Measurements from ENCODE around the gene PLEKHM2. TPM values are rescaled to one million over a fixed set of nuclear protein-coding genes. Genes with fewer than 3 reads are reported as not detected.
A peak's percentile ranks its signal among the peaks of the same experiment; 100 is the strongest.

The PLEKHM2 gene
- total and polyA plus RNA-seq, 9 donors, result 22.1 to 81.8 (median 50.1) TPM

DNA sequence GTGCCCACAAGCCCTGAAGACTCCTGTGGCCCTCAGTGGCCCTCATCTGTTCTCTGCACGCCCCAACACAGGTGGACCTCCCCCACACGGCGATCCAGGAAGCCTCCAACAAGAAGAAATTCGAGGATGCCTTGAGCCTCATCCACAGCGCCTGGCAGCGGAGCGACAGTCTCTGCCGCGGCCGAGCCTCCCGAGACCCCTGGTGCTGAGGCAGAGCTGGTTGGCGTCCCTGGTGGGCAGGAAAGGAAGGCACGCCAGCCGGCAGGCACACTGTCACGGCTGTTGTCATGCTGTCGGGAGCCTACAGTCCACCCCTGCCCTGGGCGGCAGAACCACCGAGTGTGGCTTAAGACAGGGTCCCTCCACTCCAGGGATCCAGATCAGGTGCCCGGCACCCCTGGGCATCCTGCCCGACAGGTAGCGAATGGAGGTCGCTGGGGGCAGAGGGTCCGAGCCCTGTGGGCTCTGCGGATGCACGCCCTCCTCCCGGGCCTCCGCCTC is 49.7 kb downstream of the PLEKHM2 start:
- intact Hi-C loops (cut with DNase I), result loop anchor here in 3 of 4 donors (10.0 kb wide), 2 partner anchors 139 to 409 kb away; no protein-coding TSS in a partner anchor
- Histone ChIP-seq H3K4me3 (no peak overlapping the region), H3K36me3 (no peaks in the 10 kb centered on the region)

DNA sequence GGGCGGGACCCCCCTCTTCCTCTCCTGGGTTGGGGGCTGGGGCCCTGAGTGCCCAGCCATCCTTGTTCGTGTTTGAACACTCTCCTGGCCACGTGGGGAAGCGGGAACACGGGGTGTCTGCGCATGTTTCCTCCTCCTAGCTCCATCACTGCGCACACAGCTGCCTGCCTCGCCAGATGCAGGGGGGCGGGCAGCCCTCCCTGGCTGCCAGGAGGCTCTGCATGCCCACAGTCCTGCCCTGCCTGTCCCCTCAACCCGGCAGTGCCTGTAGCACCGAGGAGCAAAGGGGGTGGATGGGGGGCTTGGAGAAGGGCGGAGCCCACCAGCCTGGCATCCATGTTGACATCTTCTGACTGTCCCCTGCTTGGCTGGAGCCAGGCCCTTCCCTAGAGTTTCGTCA is 50.2 kb downstream of the PLEKHM2 start:
- TF ChIP-seq, protein P1, sequence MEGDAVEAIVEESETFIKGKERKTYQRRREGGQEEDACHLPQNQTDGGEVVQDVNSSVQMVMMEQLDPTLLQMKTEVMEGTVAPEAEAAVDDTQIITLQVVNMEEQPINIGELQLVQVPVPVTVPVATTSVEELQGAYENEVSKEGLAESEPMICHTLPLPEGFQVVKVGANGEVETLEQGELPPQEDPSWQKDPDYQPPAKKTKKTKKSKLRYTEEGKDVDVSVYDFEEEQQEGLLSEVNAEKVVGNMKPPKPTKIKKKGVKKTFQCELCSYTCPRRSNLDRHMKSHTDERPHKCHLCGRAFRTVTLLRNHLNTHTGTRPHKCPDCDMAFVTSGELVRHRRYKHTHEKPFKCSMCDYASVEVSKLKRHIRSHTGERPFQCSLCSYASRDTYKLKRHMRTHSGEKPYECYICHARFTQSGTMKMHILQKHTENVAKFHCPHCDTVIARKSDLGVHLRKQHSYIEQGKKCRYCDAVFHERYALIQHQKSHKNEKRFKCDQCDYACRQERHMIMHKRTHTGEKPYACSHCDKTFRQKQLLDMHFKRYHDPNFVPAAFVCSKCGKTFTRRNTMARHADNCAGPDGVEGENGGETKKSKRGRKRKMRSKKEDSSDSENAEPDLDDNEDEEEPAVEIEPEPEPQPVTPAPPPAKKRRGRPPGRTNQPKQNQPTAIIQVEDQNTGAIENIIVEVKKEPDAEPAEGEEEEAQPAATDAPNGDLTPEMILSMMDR (IDR thresholded peaks at IDR 0.05), result no peak
- TF ChIP-seq EP300 (IDR thresholded peaks at IDR 0.05), result no peak
- TF ChIP-seq POLR2A (IDR thresholded peaks at IDR 0.05), result no peak
- Histone ChIP-seq H3K4me3 (no peak overlapping the region), H3K27me3 (no peaks in the 10 kb centered on the region), H3K27ac (no peak overlapping the region), H3K4me1 (ENCODE audit: insufficient read depth) (peaks cover 5% of the 10 kb centered on the region), H3K9me3 (no peaks in the 10 kb centered on the region), H3K36me3 (no peaks in the 10 kb centered on the region)
- no peak for DNase-seq
- WGBS, 3 donors, result 67 to 78% (median 77%) methylated on average over 11 to 13 of the region's 13 CpGs
- intact Hi-C loops (cut with DNase I), result loop anchor here in 3 of 4 donors (10.0 kb wide), 2 partner anchors 139 to 409 kb away; no protein-coding TSS in a partner anchor

More for the DNA sequence above, 49.7 kb downstream of the PLEKHM2 start:
- no peaks in the 10 kb centered on the region for H3K9me3 ChIP-seq
- TF ChIP-seq EP300 (IDR thresholded peaks at IDR 0.05), result no peak
- TF ChIP-seq, protein P1 (IDR thresholded peaks at IDR 0.05), result no peak
- no peak for TF ChIP-seq POLR2A (IDR thresholded peaks at IDR 0.05)
- H3K27me3 ChIP-seq, result no peaks in the 10 kb centered on the region
- H3K27ac ChIP-seq, result no peak overlapping the region
- peaks cover 5% of the 10 kb centered on the region for H3K4me1 ChIP-seq (ENCODE audit: insufficient read depth)
- no peak for DNase-seq
- WGBS, 3 donors, result 87 to 89% (median 89%) methylated on average over 27 of the region's 27 CpGs

DNA sequence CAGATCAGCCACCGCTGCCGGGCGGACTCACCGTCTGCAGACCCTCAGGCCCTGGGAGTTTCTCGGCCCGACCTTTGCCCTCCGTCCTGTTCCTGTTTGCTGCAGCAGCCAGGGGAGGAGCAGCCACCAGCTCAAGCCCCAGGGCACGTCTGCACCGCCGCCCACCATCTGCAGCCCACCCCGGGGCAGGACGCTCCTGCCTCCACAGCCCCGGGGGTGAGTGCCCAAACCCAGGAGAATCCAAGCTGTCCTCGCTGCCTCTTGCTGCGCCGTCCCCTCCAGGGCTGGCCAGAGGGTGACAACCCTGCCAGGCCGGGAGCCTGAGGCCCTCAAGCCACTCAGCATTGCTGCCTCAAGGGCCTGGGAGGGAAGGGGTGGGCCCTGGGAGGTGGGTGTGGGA is 50.8 kb downstream of the PLEKHM2 start:
- no peaks in the 10 kb centered on the region for H3K9me3 ChIP-seq
- no peak overlapping the region for H3K27ac ChIP-seq
- H3K4me1 ChIP-seq (ENCODE audit: insufficient read depth), result peaks cover 5% of the 10 kb centered on the region
- H3K36me3 ChIP-seq, result no peaks in the 10 kb centered on the region
- no peaks in the 10 kb centered on the region for H3K27me3 ChIP-seq
- 74 to 90% (median 82%) methylated on average over 15 to 17 of the region's 17 CpGs for WGBS, 3 donors
- intact Hi-C loops (cut with DNase I), result loop anchor here in 3 of 4 donors (10.0 kb wide), 2 partner anchors 140 to 410 kb away; no protein-coding TSS in a partner anchor
- no peak for DNase-seq
- no peak overlapping the region for H3K4me3 ChIP-seq
- TF ChIP-seq POLR2A (IDR thresholded peaks at IDR 0.05) (no peak), EP300 (IDR thresholded peaks at IDR 0.05) (no peak)
- TF ChIP-seq, protein P1 (IDR thresholded peaks at IDR 0.05), result no peak

DNA sequence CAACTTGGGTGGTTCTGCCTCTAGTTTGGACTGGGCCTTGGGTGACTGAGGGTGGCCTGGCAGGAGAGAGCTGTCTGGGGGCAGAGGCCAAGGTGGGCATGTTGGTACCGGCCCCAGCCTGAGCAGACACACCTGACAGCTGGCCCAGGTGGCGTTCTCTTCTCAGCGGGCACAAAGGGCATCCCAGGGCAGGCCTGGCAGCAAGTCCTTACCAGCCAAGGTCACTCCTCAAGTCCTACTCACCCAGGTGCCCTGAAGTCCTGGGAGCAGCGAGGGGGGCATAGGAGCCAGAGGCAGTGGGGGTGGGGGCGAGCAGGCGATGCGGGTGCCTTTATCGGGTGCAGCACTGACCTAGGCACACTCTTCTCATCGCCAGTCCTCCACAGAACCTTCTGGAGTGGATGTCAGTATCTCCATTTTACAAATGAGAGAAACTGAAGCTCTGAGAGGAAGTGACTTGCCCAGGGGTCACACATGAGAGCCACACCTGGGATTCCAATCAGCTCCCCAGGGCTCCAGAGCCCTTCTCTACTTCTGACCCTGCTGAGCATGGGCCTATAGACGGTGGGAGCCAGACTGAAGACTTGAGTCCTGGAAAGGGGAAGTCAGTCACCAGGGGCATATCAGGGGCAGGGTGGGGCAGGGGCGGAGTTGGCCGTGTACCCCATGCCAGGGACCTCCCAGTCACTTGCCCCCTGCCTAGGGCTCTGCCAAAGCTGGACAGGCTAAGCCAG is 51.4 kb downstream of the PLEKHM2 start:
- Histone ChIP-seq H3K36me3 (no peaks in the 10 kb centered on the region), H3K9me3 (no peaks in the 10 kb centered on the region), H3K4me1 (ENCODE audit: insufficient read depth) (peaks cover 5% of the 10 kb centered on the region), H3K4me3 (no peak overlapping the region), H3K27ac (peak overlapping the region in 1 of 2 donors; percentile 30), H3K27me3 (no peaks in the 10 kb centered on the region)
- TF ChIP-seq EP300 (IDR thresholded peaks at IDR 0.05) (no peak), POLR2A (IDR thresholded peaks at IDR 0.05) (no peak)
- TF ChIP-seq, protein P1 (IDR thresholded peaks at IDR 0.05), result no peak
- WGBS, 3 donors, result 77 to 87% (median 82%) methylated on average over 12 of the region's 12 CpGs
- DNase-seq, result no peak
- intact Hi-C loops (cut with DNase I), result loop anchor here in 3 of 4 donors (10.0 kb wide), 2 partner anchors 141 to 411 kb away; no protein-coding TSS in a partner anchor

Measured in ovary (tissue), 9 donors.